ENCODE data around the gene PTP4A2.
"Not testable (repeated sequence)": the region's sequence is repeated elsewhere in the genome, so short reads cannot be mapped to it uniquely, and the experiment has no call there.

Gene PTP4A2

GRCh38 chr1:31925824-31926223, 12.3 kb downstream of the PTP4A2 start:
- not testable (repeated sequence) for DNase-seq (ENCODE audit: low read depth in 2 of 2)

GRCh38 chr1:31924839-31925238, 13.3 kb downstream of the PTP4A2 start:
- no peak for DNase-seq (ENCODE audit: low read depth in 2 of 2)

GRCh38 chr1:31923901-31924535, 14.2 kb downstream of the PTP4A2 start:
- DNase-seq (ENCODE audit: low read depth in 2 of 2), result no peak

GRCh38 chr1:31920956-31921355, 17.2 kb downstream of the PTP4A2 start:
- DNase-seq (ENCODE audit: low read depth in 2 of 2), result no peak

DNA sequence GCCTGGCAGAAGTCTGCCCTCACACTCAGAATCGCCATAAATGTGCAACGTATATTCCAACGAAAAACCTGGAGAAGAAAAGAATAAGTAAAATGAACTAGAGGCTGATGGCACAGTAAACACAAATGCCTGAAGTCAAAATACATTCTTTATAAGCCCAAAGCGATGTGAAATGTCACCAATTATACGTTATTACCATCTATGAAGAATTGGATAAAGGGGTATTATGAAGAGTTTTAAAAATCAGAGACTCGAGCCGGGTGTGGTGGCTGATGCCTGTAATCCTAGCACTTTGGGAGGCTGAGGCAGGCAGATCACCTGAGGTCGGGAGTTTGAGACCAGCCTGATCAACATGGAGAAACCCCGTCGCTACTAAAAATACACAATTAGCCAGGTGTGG, 18.6 kb downstream of the PTP4A2 start:
- DNase-seq (ENCODE audit: low read depth in 2 of 2), result no peak

GRCh38 chr1:31915438-31915837, 22.7 kb downstream of the PTP4A2 start:
- DNase-seq (ENCODE audit: low read depth in 2 of 2), result no peak

- no peak for DNase-seq (ENCODE audit: low read depth in 2 of 2)
Measured at GRCh38 chr1:31913968-31914367, 24.2 kb downstream of the PTP4A2 start.

DNA sequence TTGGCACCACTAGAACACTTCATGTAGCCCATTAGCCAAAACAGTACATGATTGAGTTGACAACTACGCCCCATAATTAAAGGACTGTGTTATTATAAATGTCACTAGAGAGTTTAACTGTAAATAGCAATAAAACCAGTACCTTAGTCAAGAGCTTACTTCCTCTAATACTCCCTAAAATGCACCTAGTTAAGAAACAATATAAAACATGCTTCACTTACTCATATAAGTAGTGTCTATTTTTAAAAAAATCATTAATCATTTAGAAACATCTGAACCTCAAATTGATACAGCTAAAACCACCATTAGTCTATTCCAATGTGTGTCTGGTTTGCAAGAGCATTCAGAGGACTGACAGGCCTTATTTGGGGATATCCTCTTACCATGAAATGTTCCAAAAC, 25.3 kb downstream of the PTP4A2 start:
- no peak for DNase-seq (ENCODE audit: low read depth in 2 of 2)

DNA sequence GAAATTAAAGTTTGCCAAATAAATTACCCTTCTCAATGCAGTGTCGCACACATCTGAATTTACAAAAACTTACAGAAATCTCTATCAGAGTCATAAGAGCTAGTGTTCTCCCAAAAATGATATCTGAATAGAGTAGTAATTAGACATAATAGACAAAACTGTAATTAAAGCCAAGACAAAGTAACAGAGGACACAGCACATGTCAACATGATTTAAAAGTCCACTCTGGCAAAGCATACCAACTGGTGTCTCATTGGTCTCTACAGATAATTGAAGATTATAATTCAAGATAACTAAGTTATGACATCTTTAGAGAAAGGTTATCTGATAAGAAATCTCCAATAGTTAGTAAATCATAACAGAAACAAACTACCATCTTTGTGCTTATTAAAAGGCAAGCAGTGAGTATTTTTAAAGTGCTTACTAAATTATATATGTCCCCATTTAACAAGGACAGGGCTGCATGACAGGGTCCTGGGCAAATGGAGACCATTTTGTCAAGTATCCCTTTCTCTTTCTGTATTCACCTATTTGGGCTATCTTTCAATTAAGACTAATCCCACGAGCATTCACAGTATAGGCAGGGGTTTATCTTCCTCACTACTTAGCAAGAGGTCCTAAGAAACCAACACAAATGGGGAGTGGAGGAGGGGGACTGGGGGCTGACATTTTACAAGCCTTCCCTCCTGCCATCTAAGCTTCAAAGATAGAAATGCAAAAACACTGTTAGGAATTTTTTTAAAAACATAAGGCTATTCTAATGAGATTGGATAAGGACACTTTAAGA, 26.0 kb downstream of the PTP4A2 start:
- DNase-seq (ENCODE audit: low read depth in 2 of 2), result no peak

DNA sequence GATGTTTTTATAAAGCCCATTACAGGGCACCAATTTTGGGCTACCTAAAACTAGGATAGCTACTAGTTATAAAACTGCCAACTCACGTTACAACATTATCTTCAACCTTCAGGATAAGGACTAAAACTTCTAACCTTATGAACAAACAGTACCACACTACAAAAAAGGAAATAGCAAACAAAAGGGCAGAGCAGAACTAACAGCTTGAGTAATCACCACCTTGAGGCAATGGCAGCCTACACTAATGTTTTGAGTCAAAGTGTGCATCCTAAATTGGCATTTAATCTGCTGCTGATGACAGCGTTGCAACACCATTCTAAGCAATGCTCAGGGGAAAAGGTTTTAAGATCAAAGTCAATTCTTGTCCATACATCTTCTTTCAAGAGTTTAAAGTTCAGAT, 27.2 kb downstream of the PTP4A2 start:
- DNase-seq (ENCODE audit: low read depth in 2 of 2), result no peak

GRCh38 chr1:31909691-31910090, 28.5 kb downstream of the PTP4A2 start:
- DNase-seq (ENCODE audit: low read depth in 2 of 2), result no peak

DNA sequence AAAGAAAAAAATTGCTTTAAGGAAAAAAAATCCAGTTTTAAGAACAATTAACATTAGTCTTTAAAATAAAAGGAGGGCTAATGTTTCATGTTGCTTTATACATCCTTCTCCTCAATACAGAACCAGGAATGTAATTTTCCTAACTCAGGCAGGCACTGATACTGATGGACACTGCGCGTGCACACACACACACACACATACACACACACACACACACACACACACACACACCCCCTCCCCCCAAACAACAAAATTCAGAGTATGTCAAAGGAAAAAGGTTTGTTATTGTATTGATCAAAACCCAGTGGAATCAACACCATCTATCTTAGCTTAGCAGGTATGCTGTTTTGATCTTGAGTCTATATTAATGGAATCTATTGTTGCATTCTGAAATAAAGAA, 31.6 kb downstream of the PTP4A2 start:
- DNase-seq (ENCODE audit: low read depth in 2 of 2), result no peak

GRCh38 chr1:31905681-31906080, 32.5 kb downstream of the PTP4A2 start:
- DNase-seq (ENCODE audit: low read depth in 2 of 2), result no peak

GRCh38 chr1:31905093-31905509, 33.1 kb downstream of the PTP4A2 start:
- no peak for DNase-seq (ENCODE audit: low read depth in 2 of 2)

DNA sequence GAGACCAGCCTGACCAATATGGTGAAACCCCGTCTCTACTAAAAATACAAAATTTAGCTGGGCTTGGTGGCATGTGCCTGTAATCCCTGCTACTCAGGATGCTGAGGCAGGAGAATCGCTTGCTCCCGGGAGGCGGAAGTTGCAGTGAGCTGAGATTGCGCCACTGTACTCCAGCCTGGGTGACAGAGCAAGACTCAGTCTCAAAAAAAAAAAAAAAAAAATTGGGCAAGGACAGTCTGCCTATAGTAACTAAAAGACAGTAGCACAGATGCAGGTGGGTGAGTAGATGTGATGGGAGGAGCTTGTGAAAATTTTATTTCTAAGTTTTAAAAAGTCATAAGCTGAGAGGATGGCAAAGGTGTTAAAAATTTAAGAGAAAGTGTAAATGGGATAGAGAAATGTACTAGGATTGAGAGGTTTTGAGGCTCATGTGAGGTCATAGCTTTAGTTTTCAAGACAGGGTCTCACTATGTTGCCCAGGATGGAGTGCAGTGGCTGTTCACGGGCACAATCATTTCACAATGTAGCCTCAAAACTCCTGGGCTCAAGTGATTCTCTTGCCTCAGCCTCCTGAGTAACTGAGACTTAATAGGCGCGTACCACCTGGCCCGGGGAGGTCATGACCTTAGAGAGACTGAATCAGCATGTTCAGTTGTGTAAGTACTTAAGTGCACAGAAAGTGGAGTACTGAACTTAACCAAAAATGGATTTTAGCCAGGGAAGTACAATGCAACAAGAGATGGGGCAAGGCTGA, 33.7 kb downstream of the PTP4A2 start:
- no peak for DNase-seq (ENCODE audit: low read depth in 2 of 2)

GRCh38 chr1:31902510-31902860, 35.7 kb downstream of the PTP4A2 start:
- no peak for DNase-seq (ENCODE audit: low read depth in 2 of 2)

- DNase-seq (ENCODE audit: low read depth in 2 of 2), result no peak
Measured at GRCh38 chr1:31901838-31902509, 36.2 kb downstream of the PTP4A2 start.

DNA sequence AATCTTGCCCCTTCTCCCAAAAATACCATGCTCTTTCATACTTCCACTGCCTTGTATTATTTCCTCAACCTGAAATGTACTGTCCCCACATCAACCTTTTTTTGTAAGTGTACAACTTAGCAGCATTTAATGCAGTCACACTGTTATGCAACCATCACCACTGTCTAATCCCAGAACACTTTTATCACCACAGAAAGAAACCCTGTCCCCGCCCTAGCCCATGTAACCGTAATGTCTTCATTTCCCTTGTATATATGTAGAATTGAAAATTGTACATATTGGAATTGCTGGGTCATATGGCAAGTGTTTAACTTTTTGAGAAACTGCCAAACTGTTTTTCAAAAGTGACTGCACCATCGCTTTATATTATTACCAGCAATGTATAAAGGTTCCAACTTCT, 37.4 kb downstream of the PTP4A2 start:
- DNase-seq (ENCODE audit: low read depth in 2 of 2), result no peak

GRCh38 chr1:31897526-31898100, 40.6 kb downstream of the PTP4A2 start:
- no peak for DNase-seq (ENCODE audit: low read depth in 2 of 2)

- not testable (repeated sequence) for DNase-seq (ENCODE audit: low read depth in 2 of 2)
Measured at GRCh38 chr1:31895474-31896198, 42.5 kb downstream of the PTP4A2 start.

- DNase-seq (ENCODE audit: low read depth in 2 of 2), result no peak
Measured at GRCh38 chr1:31891280-31891679, 46.9 kb downstream of the PTP4A2 start.
